Endothelial cell of umbilical vein (primary cell): Measurements from ENCODE around the gene CHTF8. TPM values are rescaled to one million over a fixed set of nuclear protein-coding genes. Genes with fewer than 3 reads are reported as not detected.

Source experiments
- BruUV-seq: library from RNA; stranded (reverse); fragments of 400-500 nt; replicated peaks from 2 replicates; lab custom pipeline; 2021; lab: Mats Ljungman, UMichigan
- CTCF ChIA-PET: fragments of 300-600, 350-600 bp; sonication (Branson Sonifier 250); formaldehyde crosslinking; loops from one replicate; lab custom pipeline; 2021; ENCODE audit warnings: antibody characterized with exemption, inconsistent platforms; lab: Charles Lee
- POLR2A ChIA-PET: fragments of 300-600, 350-600 bp; sonication (Branson Sonifier 250); formaldehyde crosslinking; loops from one replicate; lab custom pipeline; 2021; ENCODE audit warnings: antibody characterized with exemption, inconsistent platforms; lab: Charles Lee
- DNase-seq: peaks from one replicate; pipeline ENCODE4 v3.0.0-alpha.2; 2011; ENCODE audit warnings: low read depth, low spot score
- FAIRE-seq: peaks from 2 replicates; lab custom pipeline; 2011; peaks lifted over from hg19 to GRCh38; lab: Jason Lieb, UNC
- H2AFZ ChIP-seq: 2 replicates; pipeline ENCODE4 v1.6.0; 2012; ENCODE audit warnings: low read depth, low read length, control low read depth, inconsistent platforms
- H3K27ac ChIP-seq: 2 replicates; pipeline ENCODE4 v1.5.1; 2011; ENCODE audit warnings: low read depth, mild to moderate bottlenecking, control low read depth, low read length, moderate library complexity; ENCODE audit not compliant: insufficient read depth
- H3K27me3 ChIP-seq, 2 experiments: 2 replicates each; pipeline versions ENCODE4 v1.6.0 to v1.6.1; 2011; ENCODE audit warnings: low read length in 2 of 2, mixed read lengths in 1 of 2; ENCODE audit not compliant: control insufficient read depth in 2 of 2, insufficient read depth in 2 of 2
- H3K36me3 ChIP-seq, 2 experiments: 2 replicates in 1 of 2; 3 replicates in 1 of 2; pipeline ENCODE4 v1.5.1; 2011; ENCODE audit warnings: low read length in 2 of 2, mild to moderate bottlenecking in 1 of 2, moderate library complexity in 1 of 2; ENCODE audit not compliant: control insufficient read depth in 2 of 2, insufficient read depth in 2 of 2; ENCODE audit errors: extremely low read depth in 1 of 2
- H3K4me1 ChIP-seq: 3 replicates; pipeline ENCODE4 v1.5.1; 2011; ENCODE audit warnings: mild to moderate bottlenecking, low read length; ENCODE audit not compliant: control insufficient read depth, insufficient read depth; ENCODE audit errors: extremely low read depth
- H3K4me2 ChIP-seq: 2 replicates; pipeline ENCODE4 v1.6.1; 2011; ENCODE audit warnings: low read length, control low read depth, mixed read lengths; ENCODE audit not compliant: insufficient read depth
- H3K4me3 ChIP-seq, 3 experiments: fragments of 200-600 bp in 1 of 3; sonication (generic), shearing (Covaris generic) in 1 of 3; replicated peaks in 1 of 3; 2 replicates each; pipeline ENCODE4 v1.5.1; 2011 to 2016; ENCODE audit warnings: control low read depth in 3 of 3, low read length in 3 of 3, mild to moderate bottlenecking in 2 of 3, inconsistent platforms in 1 of 3, low read depth in 1 of 3, moderate library complexity in 1 of 3; ENCODE audit not compliant: insufficient read depth in 1 of 3
- H3K79me2 ChIP-seq: 2 replicates; pipeline ENCODE4 v1.6.0; 2012; ENCODE audit warnings: low read length, inconsistent platforms; ENCODE audit not compliant: control insufficient read depth, insufficient read depth
- H3K9ac ChIP-seq: replicated peaks from 2 replicates; pipeline ENCODE3; 2011; ENCODE audit warnings: low read length, control low read depth; ENCODE audit not compliant: insufficient read depth; ENCODE audit errors: extremely low read depth
- H3K9me1 ChIP-seq: replicated peaks from 3 replicates; pipeline ENCODE4 v1.6.0; 2011; ENCODE audit warnings: mild to moderate bottlenecking, low read length; ENCODE audit not compliant: control insufficient read depth, insufficient read depth; ENCODE audit errors: extremely low read depth
- H3K9me3 ChIP-seq: replicated peaks from 2 replicates; pipeline ENCODE4 v1.5.1; 2012; ENCODE audit warnings: low read length, inconsistent platforms; ENCODE audit not compliant: control insufficient read depth, insufficient read depth
- H4K20me1 ChIP-seq: replicated peaks from 2 replicates; pipeline ENCODE3; 2011; ENCODE audit warnings: mild to moderate bottlenecking, low read length; ENCODE audit not compliant: control insufficient read depth, insufficient read depth; ENCODE audit errors: extremely low read depth
- EZH2 ChIP-seq: IDR thresholded peaks from 2 replicates; pipeline ENCODE4 v1.6.1; 2012; ENCODE audit warnings: borderline replicate concordance, low read depth, mild to moderate bottlenecking, moderate library complexity, low read length, inconsistent platforms; ENCODE audit not compliant: severe bottlenecking
- FOS ChIP-seq: IDR thresholded peaks from 2 replicates; pipeline ENCODE4 v1.6.1; 2011; ENCODE audit warnings: mild to moderate bottlenecking, low read length, moderate library complexity, borderline replicate concordance; ENCODE audit not compliant: insufficient read depth
- GATA2 ChIP-seq: IDR thresholded peaks from 2 replicates; pipeline ENCODE4 v1.7.0; 2011; ENCODE audit warnings: low read depth, mild to moderate bottlenecking, moderate library complexity, mixed read lengths, low read length; ENCODE audit not compliant: insufficient read length, insufficient read depth
- JUN ChIP-seq: IDR thresholded peaks from 2 replicates; pipeline ENCODE4 v1.6.1; 2011; ENCODE audit warnings: borderline replicate concordance, low read depth; ENCODE audit not compliant: insufficient read length, insufficient read depth
- MAX ChIP-seq: IDR thresholded peaks from 2 replicates; pipeline ENCODE4 v1.6.1; 2011; ENCODE audit not compliant: insufficient read depth, insufficient read length
- MYC ChIP-seq: IDR thresholded peaks from one replicate; pipeline ENCODE4 v1.6.1; 2011; ENCODE audit warnings: mild to moderate bottlenecking, low read depth, low read length
- POLR2A ChIP-seq: IDR thresholded peaks from 2 replicates; pipeline ENCODE4 v1.6.1; 2012; ENCODE audit warnings: low read depth, mild to moderate bottlenecking, control low read depth, low read length
- POLR2AphosphoS5 ChIP-seq: IDR thresholded peaks from 2 replicates; pipeline ENCODE4 v1.6.1; 2012; ENCODE audit warnings: low read depth, mild to moderate bottlenecking, control low read depth, low read length, moderate library complexity; ENCODE audit not compliant: insufficient read depth
- dilution Hi-C: fragments of 300-500 bp; cut with MboI; formaldehyde crosslinking; loops from one replicate; pipeline ENCODE4 v1.15.0; 2019; ENCODE audit warnings: low sequenced_read_pairs; ENCODE audit not compliant: extremely low pct_ligation_motif_present
- intact Hi-C: fragments of 100-400 bp; cut with micrococcal nuclease; formaldehyde crosslinking; loops from one replicate; pipeline ENCODE4 v1.10.0; 2022
- polyA plus RNA-seq, 4 experiments: library from polyadenylated mRNA; depleted of rRNA in 3 of 4; stranded (reverse) in 3 of 4; unstranded in 1 of 4; fragments of >200 nt; gene quantifications; 2 replicates each; pipeline versions ENCODE4 v1.2.1 to v1.2.3, GENCODE V29; 2011 to 2012; ENCODE audit warnings: missing spikeins in 1 of 4
- total RNA-seq: library from RNA; stranded (reverse); gene quantifications from 2 replicates; pipeline ENCODE4 v1.2.3, GENCODE V29; 2021

CHTF8 gene
- total and polyA plus RNA-seq, 2 donors (not counting 3 experiments of a cell fraction or from before 2014, with no cell fraction given): 128 to 131 TPM

- CTCF ChIA-PET: interaction anchor here (0.9 to 1.8 kb wide), 9 partner anchors 11 to 242 kb away, joined by 3 to 7 read pairs (median 4); partner anchors contain the start of gene HAS3
- Histone ChIP-seq H3K9ac (no peak overlapping the region), H3K36me3 (no peaks in the 10 kb centered on the region), H3K9me3 (no peaks in the 10 kb centered on the region), H3K79me2 (no peaks in the 10 kb centered on the region), H3K4me3 (no peak overlapping the region), H4K20me1 (no peaks in the 10 kb centered on the region), H3K27ac (no peak overlapping the region), H2AFZ (no peak overlapping the region), H3K9me1 (no peaks in the 10 kb centered on the region), H3K4me2 (no peak overlapping the region), H3K27me3 (no peaks in the 10 kb centered on the region), H3K4me1 (peaks cover 5% of the 10 kb centered on the region)
- TF ChIP-seq MAX (no peak), POLR2AphosphoS5 (no peak), JUN (peak; percentile 2)
- intact Hi-C loops: no loop called here
- POLR2A ChIA-PET: no interaction called here
- FAIRE-seq (no peak), DNase-seq (peak; percentile 65)
- no TSS peak for BruUV-seq
- dilution Hi-C loops: no loop called here
Observed at GRCh38 chr16:69089091-69089910, 43.1 kb downstream of the CHTF8 start.

DNA sequence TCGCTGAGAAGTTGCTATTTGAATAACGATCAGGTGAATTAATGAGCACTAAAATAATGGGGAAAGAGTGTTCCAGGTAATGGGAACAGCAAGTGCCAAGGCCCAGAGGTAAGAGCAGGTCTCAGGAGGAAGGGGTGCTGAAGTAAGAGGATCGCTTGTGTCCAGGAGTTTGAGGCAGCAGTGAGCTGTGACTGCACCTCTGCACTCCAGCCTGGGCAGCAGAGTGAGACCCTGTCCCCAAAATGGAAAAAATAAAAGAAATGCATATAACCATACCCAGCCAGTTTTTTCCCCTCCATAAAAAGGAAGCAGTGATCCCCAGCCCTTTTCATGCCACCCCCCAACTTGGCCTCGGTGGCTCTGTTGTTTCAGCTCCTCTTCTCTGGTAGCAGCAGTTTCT lies 43.7 kb downstream of the CHTF8 start:
- H4K20me1 ChIP-seq: no peaks in the 10 kb centered on the region
- FAIRE-seq: no peak
- no peak overlapping the region for H3K4me2 ChIP-seq
- H3K4me3 ChIP-seq: no peak overlapping the region
- H2AFZ ChIP-seq: no peak overlapping the region
- intact Hi-C loops: no loop called here
- H3K9me1 ChIP-seq: no peaks in the 10 kb centered on the region
- H3K36me3 ChIP-seq: no peaks in the 10 kb centered on the region
- H3K27ac ChIP-seq: no peak overlapping the region
- H3K9ac ChIP-seq: no peak overlapping the region
- no peaks in the 10 kb centered on the region for H3K27me3 ChIP-seq
- ChIA-PET POLR2A (no interaction called here), CTCF (interaction anchor here (0.9 to 1.8 kb wide), 7 partner anchors 12 to 241 kb away, joined by 3 to 7 read pairs (median 5); partner anchors contain the start of gene HAS3)
- BruUV-seq: no TSS peak
- H3K79me2 ChIP-seq: no peaks in the 10 kb centered on the region
- H3K9me3 ChIP-seq: no peaks in the 10 kb centered on the region
- TF ChIP-seq MYC: no peak
- no peak for TF ChIP-seq JUN
- no peak for TF ChIP-seq POLR2A
- no peak for TF ChIP-seq GATA2
- no peak for TF ChIP-seq POLR2AphosphoS5
- TF ChIP-seq EZH2: no peak
- TF ChIP-seq MAX: no peak
- no peak for TF ChIP-seq FOS
- peaks cover 5% of the 10 kb centered on the region for H3K4me1 ChIP-seq
- dilution Hi-C loops: no loop called here
- DNase-seq: no peak
